ENCODE measurements around the gene PRRG4. TPM values are rescaled to one million over a fixed set of nuclear protein-coding genes. Genes with fewer than 3 reads are reported as not detected.

Gene PRRG4
- total and polyA plus RNA-seq, 2 of the 13 experiments (the other 11 are each of a cell fraction or from before 2014, with no cell fraction given), result 0.24 to 0.95 TPM

DNA sequence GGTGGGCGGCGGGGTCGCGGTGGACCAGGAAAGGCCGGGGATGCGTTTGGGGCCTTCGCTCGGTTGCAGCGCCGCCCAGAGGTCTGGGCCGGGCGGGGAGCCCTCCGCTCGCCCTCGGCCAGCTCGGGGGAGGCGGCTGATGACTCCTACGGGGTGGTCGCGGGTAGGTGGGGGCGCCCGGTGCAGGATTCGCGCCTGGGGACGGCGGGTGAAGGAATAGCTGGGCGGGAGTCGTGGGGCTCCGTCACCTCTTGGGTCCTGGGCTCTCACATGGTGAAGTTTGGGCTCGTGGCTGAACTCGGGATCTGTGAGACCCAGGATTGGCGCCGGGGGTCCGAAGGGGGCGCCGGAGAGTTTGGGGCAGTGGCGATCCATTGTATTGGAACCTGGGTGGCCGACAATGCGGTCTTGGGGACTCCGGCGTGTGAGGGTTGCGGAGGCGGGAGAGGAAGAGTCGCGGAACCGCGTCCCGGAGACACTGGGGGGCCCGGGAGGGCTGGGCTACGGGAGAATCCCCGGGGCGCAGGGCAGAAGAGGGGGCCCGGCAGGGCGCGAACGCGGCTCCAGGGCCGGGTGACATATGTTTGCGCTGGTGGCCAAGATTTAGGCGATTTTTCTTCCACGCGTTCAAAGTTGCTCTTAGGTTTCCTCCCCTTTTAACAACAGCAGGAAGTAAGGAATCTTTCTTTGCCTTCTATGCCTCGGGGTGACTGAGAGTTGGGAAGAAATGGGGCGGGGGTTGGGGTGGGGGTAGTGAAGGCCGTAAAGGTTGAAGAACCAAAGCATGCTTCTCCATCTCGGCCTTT is 63.8 kb downstream of the PRRG4 start (continued):
- TF ChIP-seq SMAD9 (CRISPR knock-in tag; IDR thresholded peaks at IDR 0.05) (peak; percentile 59; the same call in 1 of the 2 replicates), CTCF (CRISPR knock-in tag; IDR thresholded peaks at IDR 0.05) (peak; percentile 72), SNAI1 (CRISPR knock-in tag; IDR thresholded peaks at IDR 0.05; ENCODE audit: borderline replicate concordance) (peak; percentile 76; the same call in 1 of the 2 replicates), ZBTB3 (CRISPR knock-in tag; IDR thresholded peaks at IDR 0.05; ENCODE audit: borderline replicate concordance, low read depth) (no peak), TARDBP (CRISPR knock-in tag; IDR thresholded peaks at IDR 0.05) (0 out of 2 replicates have a peak, but pooled peaks have one; percentile 20), ZNF556 (CRISPR knock-in tag; IDR thresholded peaks at IDR 0.05; ENCODE audit: borderline replicate concordance) (no peak), ZNF768 (CRISPR knock-in tag; IDR thresholded peaks at IDR 0.05) (peak; percentile 58; the same call in 1 of the 2 replicates), MAZ (IDR thresholded peaks at IDR 0.05; ENCODE audit: borderline replicate concordance, low read depth, low read length) (0 out of 2 replicates have a peak, but pooled peaks have one; percentile 25), MAZ (CRISPR knock-in tag; IDR thresholded peaks at IDR 0.05; ENCODE audit: low read depth) (no peak; the same call in 1 of the 2 replicates), ATF7-NPFF (CRISPR knock-in tag; IDR thresholded peaks at IDR 0.05; ENCODE audit: low read depth) (peak; percentile 13; the same call in 1 of the 2 replicates), NRL (CRISPR knock-in tag; IDR thresholded peaks at IDR 0.05; ENCODE audit: borderline replicate concordance) (peak; percentile 72; the same call in 1 of the 2 replicates), RFX5 (IDR thresholded peaks at IDR 0.05; ENCODE audit: low read depth, low read length) (no peak), GABPB1 (CRISPR knock-in tag; IDR thresholded peaks at IDR 0.05) (peak; percentile 75; the same call in 1 of the 2 replicates), ZUFSP (CRISPR knock-in tag; IDR thresholded peaks at IDR 0.05; ENCODE audit: borderline replicate concordance) (no peak), KLF16 (CRISPR knock-in tag; IDR thresholded peaks at IDR 0.05) (peak in 1 of 2 experiments; percentile 19; a peak in 1 of 4 replicates)
- TF ChIP-seq, protein P1, sequence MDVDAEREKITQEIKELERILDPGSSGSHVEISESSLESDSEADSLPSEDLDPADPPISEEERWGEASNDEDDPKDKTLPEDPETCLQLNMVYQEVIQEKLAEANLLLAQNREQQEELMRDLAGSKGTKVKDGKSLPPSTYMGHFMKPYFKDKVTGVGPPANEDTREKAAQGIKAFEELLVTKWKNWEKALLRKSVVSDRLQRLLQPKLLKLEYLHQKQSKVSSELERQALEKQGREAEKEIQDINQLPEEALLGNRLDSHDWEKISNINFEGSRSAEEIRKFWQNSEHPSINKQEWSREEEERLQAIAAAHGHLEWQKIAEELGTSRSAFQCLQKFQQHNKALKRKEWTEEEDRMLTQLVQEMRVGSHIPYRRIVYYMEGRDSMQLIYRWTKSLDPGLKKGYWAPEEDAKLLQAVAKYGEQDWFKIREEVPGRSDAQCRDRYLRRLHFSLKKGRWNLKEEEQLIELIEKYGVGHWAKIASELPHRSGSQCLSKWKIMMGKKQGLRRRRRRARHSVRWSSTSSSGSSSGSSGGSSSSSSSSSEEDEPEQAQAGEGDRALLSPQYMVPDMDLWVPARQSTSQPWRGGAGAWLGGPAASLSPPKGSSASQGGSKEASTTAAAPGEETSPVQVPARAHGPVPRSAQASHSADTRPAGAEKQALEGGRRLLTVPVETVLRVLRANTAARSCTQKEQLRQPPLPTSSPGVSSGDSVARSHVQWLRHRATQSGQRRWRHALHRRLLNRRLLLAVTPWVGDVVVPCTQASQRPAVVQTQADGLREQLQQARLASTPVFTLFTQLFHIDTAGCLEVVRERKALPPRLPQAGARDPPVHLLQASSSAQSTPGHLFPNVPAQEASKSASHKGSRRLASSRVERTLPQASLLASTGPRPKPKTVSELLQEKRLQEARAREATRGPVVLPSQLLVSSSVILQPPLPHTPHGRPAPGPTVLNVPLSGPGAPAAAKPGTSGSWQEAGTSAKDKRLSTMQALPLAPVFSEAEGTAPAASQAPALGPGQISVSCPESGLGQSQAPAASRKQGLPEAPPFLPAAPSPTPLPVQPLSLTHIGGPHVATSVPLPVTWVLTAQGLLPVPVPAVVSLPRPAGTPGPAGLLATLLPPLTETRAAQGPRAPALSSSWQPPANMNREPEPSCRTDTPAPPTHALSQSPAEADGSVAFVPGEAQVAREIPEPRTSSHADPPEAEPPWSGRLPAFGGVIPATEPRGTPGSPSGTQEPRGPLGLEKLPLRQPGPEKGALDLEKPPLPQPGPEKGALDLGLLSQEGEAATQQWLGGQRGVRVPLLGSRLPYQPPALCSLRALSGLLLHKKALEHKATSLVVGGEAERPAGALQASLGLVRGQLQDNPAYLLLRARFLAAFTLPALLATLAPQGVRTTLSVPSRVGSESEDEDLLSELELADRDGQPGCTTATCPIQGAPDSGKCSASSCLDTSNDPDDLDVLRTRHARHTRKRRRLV (CRISPR knock-in tag; IDR thresholded peaks at IDR 0.05), result 0 out of 2 replicates have a peak, but pooled peaks have one; percentile 39
- TF ChIP-seq, protein P2, sequence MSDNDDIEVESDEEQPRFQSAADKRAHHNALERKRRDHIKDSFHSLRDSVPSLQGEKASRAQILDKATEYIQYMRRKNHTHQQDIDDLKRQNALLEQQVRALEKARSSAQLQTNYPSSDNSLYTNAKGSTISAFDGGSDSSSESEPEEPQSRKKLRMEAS (IDR thresholded peaks at IDR 0.05), result peak; percentile 20; the same call in 1 of the 2 replicates
